ENCODE data around the gene MKLN1.

GRCh38 chr7:131501930-131502685, 174.4 kb downstream of the MKLN1 start:
- no peak for TF ChIP-seq POLR2AphosphoS5 (IDR thresholded peaks at IDR 0.05)
- no peak for TF ChIP-seq CTCF (IDR thresholded peaks at IDR 0.05; ENCODE audit: poor library complexity, severe bottlenecking)
- no peak for TF ChIP-seq EP300 (conservative IDR thresholded peaks at IDR 0.05; ENCODE audit: poor library complexity, severe bottlenecking)
- TF ChIP-seq EZH2 (IDR thresholded peaks at IDR 0.05; ENCODE audit: borderline replicate concordance, insufficient read depth, low read length, poor library complexity, severe bottlenecking): no peak
- TF ChIP-seq SMC3 (conservative IDR thresholded peaks at IDR 0.05; ENCODE audit: poor library complexity): no peak
- no peak for TF ChIP-seq MXI1 (conservative IDR thresholded peaks at IDR 0.05; ENCODE audit: poor library complexity, severe bottlenecking)
- no peak for TF ChIP-seq TAF1 (IDR thresholded peaks at IDR 0.05; ENCODE audit: low read depth)
- no peak for TF ChIP-seq RAD21 (conservative IDR thresholded peaks at IDR 0.05)
- no peak for TF ChIP-seq REST (IDR thresholded peaks at IDR 0.05; ENCODE audit: borderline replicate concordance)
